ENCODE results near the gene CPZ. TPM values are rescaled to one million over a fixed set of nuclear protein-coding genes. Genes with fewer than 3 reads are reported as not detected.

CPZ gene
- polyA plus RNA-seq, 1 donor (not counting 4 experiments of a cell fraction or from before 2014, with no cell fraction given), result not detected

DNA sequence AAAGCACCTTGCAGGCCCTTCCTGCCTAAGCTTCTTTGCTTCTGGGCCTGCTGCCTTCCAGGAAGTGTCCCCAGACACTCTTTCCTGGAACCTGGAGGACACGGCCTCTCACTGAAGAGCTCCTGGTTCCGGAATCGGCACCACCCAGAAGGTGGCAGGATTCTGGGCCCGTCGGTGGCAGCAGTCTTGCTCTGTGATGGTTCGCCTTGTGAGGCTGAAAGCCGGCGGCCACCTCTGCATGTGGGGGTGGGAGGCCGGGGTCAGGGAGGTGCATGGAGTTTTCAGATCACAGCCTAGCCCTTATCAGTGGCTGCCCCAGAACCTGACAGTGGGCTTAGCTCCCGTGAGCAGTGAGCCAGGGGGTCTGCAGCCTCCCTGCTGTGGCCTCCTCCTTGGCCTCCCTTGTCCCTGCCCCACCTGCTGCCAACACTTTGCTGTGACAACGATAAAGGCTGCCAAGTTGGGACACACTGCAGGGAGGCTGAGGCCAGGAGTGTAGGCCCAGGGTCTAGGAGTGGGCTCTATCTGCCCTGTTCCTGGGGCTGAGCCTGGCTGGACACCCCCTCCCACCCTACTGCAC, 43.1 kb upstream of the CPZ start:
- H2AFZ ChIP-seq (ENCODE audit: control insufficient read depth, low read length), result no peak overlapping the region
- no peaks in the 10 kb centered on the region for H3K9me1 ChIP-seq (ENCODE audit: control insufficient read depth, extremely low read depth, insufficient read depth, low read length)
- no peak overlapping the region for H3K9ac ChIP-seq (ENCODE audit: control insufficient read depth, extremely low read depth, insufficient read depth, low read length)
- H3K79me2 ChIP-seq (ENCODE audit: control insufficient read depth, insufficient read depth, low read length), result no peaks in the 10 kb centered on the region
- H3K4me3 ChIP-seq (ENCODE audit: control insufficient read depth in 2 of 3, extremely low read depth in 1 of 3, insufficient read depth in 2 of 3, low read depth in 1 of 3, low read length in 3 of 3), result no peak overlapping the region
- no peak overlapping the region for H3K27ac ChIP-seq (ENCODE audit: control insufficient read depth, insufficient read depth, low read length)
- no peak for FAIRE-seq
- no peaks in the 10 kb centered on the region for H4K20me1 ChIP-seq (ENCODE audit: control insufficient read depth, extremely low read depth, insufficient read depth, low read length)
- peaks cover 11% of the 10 kb centered on the region for H3K4me1 ChIP-seq (ENCODE audit: control insufficient read depth, extremely low read depth, insufficient read depth, low read length)
- H3K4me2 ChIP-seq (ENCODE audit: control insufficient read depth, extremely low read depth, insufficient read depth, low read depth, low read length), result no peak overlapping the region
- TF ChIP-seq, protein P1, sequence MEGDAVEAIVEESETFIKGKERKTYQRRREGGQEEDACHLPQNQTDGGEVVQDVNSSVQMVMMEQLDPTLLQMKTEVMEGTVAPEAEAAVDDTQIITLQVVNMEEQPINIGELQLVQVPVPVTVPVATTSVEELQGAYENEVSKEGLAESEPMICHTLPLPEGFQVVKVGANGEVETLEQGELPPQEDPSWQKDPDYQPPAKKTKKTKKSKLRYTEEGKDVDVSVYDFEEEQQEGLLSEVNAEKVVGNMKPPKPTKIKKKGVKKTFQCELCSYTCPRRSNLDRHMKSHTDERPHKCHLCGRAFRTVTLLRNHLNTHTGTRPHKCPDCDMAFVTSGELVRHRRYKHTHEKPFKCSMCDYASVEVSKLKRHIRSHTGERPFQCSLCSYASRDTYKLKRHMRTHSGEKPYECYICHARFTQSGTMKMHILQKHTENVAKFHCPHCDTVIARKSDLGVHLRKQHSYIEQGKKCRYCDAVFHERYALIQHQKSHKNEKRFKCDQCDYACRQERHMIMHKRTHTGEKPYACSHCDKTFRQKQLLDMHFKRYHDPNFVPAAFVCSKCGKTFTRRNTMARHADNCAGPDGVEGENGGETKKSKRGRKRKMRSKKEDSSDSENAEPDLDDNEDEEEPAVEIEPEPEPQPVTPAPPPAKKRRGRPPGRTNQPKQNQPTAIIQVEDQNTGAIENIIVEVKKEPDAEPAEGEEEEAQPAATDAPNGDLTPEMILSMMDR (optimal IDR thresholded peaks at IDR 0.05 in 1 of 3, IDR thresholded peaks at IDR 0.05 in 1 of 3, conservative IDR thresholded peaks at IDR 0.05 in 1 of 3; ENCODE audit: extremely low read depth in 1 of 3, insufficient read depth in 2 of 3, low read length in 3 of 3), result no peak
- TF ChIP-seq EZH2 (IDR thresholded peaks at IDR 0.05; ENCODE audit: low read length), result no peak
- DNase-seq (ENCODE audit: low read depth, low spot score), result no peak
- dilution Hi-C loops (cut with MboI; ENCODE audit: extremely low pct_ligation_motif_present, low sequenced_read_pairs), result no loop called here
- H3K9me3 ChIP-seq (ENCODE audit: control insufficient read depth, low read depth, low read length), result no peaks in the 10 kb centered on the region
- peaks cover 5% of the 10 kb centered on the region for H3K27me3 ChIP-seq (ENCODE audit: control insufficient read depth, extremely low read depth, insufficient read depth, low read length)
- no peaks in the 10 kb centered on the region for H3K36me3 ChIP-seq (ENCODE audit: control insufficient read depth in 2 of 2, extremely low read depth in 1 of 2, insufficient read depth in 2 of 2, low read length in 2 of 2)

- TF ChIP-seq EZH2 (IDR thresholded peaks at IDR 0.05; ENCODE audit: low read length), result no peak
- TF ChIP-seq, protein P1 (optimal IDR thresholded peaks at IDR 0.05 in 1 of 3, IDR thresholded peaks at IDR 0.05 in 1 of 3, conservative IDR thresholded peaks at IDR 0.05 in 1 of 3; ENCODE audit: extremely low read depth in 1 of 3, insufficient read depth in 2 of 3, low read length in 3 of 3), result no peak
- FAIRE-seq, result no peak
- Histone ChIP-seq H3K4me3 (ENCODE audit: control insufficient read depth in 2 of 3, extremely low read depth in 1 of 3, insufficient read depth in 2 of 3, low read depth in 1 of 3, low read length in 3 of 3) (no peak overlapping the region), H3K27me3 (ENCODE audit: control insufficient read depth, extremely low read depth, insufficient read depth, low read length) (peaks cover 9% of the 10 kb centered on the region), H3K79me2 (ENCODE audit: control insufficient read depth, insufficient read depth, low read length) (no peaks in the 10 kb centered on the region), H3K36me3 (ENCODE audit: control insufficient read depth in 2 of 2, extremely low read depth in 1 of 2, insufficient read depth in 2 of 2, low read length in 2 of 2) (no peaks in the 10 kb centered on the region), H3K27ac (ENCODE audit: control insufficient read depth, insufficient read depth, low read length) (no peak overlapping the region), H3K9ac (ENCODE audit: control insufficient read depth, extremely low read depth, insufficient read depth, low read length) (no peak overlapping the region), H4K20me1 (ENCODE audit: control insufficient read depth, extremely low read depth, insufficient read depth, low read length) (no peaks in the 10 kb centered on the region), H3K9me1 (ENCODE audit: control insufficient read depth, extremely low read depth, insufficient read depth, low read length) (no peaks in the 10 kb centered on the region), H3K9me3 (ENCODE audit: control insufficient read depth, low read depth, low read length) (no peaks in the 10 kb centered on the region), H2AFZ (ENCODE audit: control insufficient read depth, low read length) (no peak overlapping the region), H3K4me1 (ENCODE audit: control insufficient read depth, extremely low read depth, insufficient read depth, low read length) (peaks cover 11% of the 10 kb centered on the region), H3K4me2 (ENCODE audit: control insufficient read depth, extremely low read depth, insufficient read depth, low read depth, low read length) (no peak overlapping the region)
- DNase-seq (ENCODE audit: low read depth, low spot score), result no peak
- dilution Hi-C loops (cut with MboI; ENCODE audit: extremely low pct_ligation_motif_present, low sequenced_read_pairs), result no loop called here
Measured at GRCh38 chr4:8550691-8551090, 41.9 kb upstream of the CPZ start.
